Activated CD4-positive, alpha-beta memory T cell treated with anti-CD3 and anti-CD28 coated beads, Interleukin-2, amount 10 ng/mL, durations not matched to agents 7 days and 5 days (primary cell): ENCODE results near the gene SPOPL. TPM values are rescaled to one million over a fixed set of nuclear protein-coding genes. Genes with fewer than 3 reads are reported as not detected.
"Not testable (repeated sequence)": the region's sequence is repeated elsewhere in the genome, so short reads cannot be mapped to it uniquely, and the experiment has no call there.

Experiments
- CTCF ChIA-PET: fragments of 350-600 bp; sonication (Branson Sonifier 250); formaldehyde crosslinking; loops from one replicate; lab custom pipeline; 2021; ENCODE audit warnings: antibody characterized with exemption, inconsistent platforms; lab: Charles Lee
- POLR2A ChIA-PET: fragments of 350-600 bp; sonication (Branson Sonifier 250); formaldehyde crosslinking; loops from one replicate; lab custom pipeline; 2021; ENCODE audit warnings: antibody characterized with exemption; lab: Charles Lee
- DNase-seq: peaks from one replicate; pipeline ENCODE4 v3.0.0-alpha.2; 2020
- H3K27ac Mint-ChIP-seq: one replicate; pipeline ENCODE4 v1.8.0; 2021; ENCODE audit warnings: mild to moderate bottlenecking, mixed read lengths
- H3K27me3 Mint-ChIP-seq: one replicate; pipeline ENCODE4 v1.8.0; 2021; ENCODE audit warnings: mixed read lengths
- H3K36me3 Mint-ChIP-seq: one replicate; pipeline ENCODE4 v1.8.0; 2021; ENCODE audit warnings: low read depth, mixed read lengths
- H3K4me1 Mint-ChIP-seq: one replicate; pipeline ENCODE4 v1.8.0; 2021; ENCODE audit warnings: mixed read lengths
- H3K4me3 Mint-ChIP-seq: one replicate; pipeline ENCODE4 v1.8.0; 2021; ENCODE audit warnings: mild to moderate bottlenecking, mixed read lengths
- H3K9me3 Mint-ChIP-seq: one replicate; pipeline ENCODE4 v1.8.0; 2021; ENCODE audit warnings: mixed read lengths
- total RNA-seq, 2 experiments: library from RNA; stranded (reverse); gene quantifications; one replicate each; pipeline ENCODE4 v1.2.3, GENCODE V29; 2021

The SPOPL gene
- total RNA-seq, 2 experiments from 2014 or later, result 16.0 to 16.1 TPM

DNA sequence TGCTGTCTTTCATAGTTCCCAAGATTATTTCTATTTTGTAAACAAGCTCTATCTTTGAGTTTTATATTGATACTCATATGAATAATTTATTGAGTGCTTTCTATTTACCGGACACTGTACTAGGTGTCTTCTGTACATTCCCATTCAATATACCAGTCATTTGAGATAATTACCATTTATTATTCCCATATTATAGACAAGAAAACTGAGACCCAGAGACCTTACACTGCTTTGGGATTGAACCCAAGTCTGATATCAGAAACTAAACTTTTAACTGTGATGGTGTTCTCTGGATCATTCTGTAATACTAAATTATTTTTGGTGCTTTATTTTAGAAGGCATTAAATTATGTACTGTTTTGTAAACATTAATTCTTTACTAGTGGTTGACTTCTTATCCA lies 17.3 kb downstream of the SPOPL start:
- DNase-seq, result no peak
- POLR2A ChIA-PET, result no interaction called here
- H3K4me3 Mint-ChIP-seq, result no peak overlapping the region
- CTCF ChIA-PET, result no interaction called here
- H3K4me1 Mint-ChIP-seq, result peaks cover 27% of the 10 kb centered on the region
- H3K9me3 Mint-ChIP-seq, result peaks cover 2% of the 10 kb centered on the region
- H3K27me3 Mint-ChIP-seq, result peaks cover 2% of the 10 kb centered on the region
- H3K27ac Mint-ChIP-seq, result no peak overlapping the region
- peaks cover 18% of the 10 kb centered on the region for H3K36me3 Mint-ChIP-seq

DNA sequence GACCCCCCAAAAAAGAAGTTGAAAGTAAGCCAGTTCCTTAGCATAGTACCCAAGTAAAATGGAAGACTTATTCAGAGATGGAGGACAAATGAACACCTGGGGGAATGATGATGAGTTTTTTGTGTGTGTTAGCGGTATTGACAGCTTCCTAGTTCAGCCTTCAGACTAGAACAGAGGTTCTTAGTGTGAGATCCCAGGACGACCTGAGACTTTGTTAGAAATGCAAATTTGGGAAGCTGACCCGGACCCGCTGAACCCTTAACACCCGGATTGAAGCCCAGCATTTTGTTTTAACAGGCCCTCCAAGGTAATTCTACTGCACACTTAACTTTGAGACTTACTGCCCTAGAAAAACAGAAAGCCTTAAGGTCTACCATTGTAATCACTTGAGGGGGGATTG lies 20.3 kb downstream of the SPOPL start:
- H3K27me3 Mint-ChIP-seq, result no peaks in the 10 kb centered on the region
- H3K27ac Mint-ChIP-seq, result no peak overlapping the region
- ChIA-PET CTCF (no interaction called here), POLR2A (no interaction called here)
- no peak overlapping the region for H3K4me3 Mint-ChIP-seq
- peaks cover 13% of the 10 kb centered on the region for H3K9me3 Mint-ChIP-seq
- DNase-seq, result no peak
- H3K4me1 Mint-ChIP-seq, result peaks cover 24% of the 10 kb centered on the region
- peaks cover 31% of the 10 kb centered on the region for H3K36me3 Mint-ChIP-seq

DNA sequence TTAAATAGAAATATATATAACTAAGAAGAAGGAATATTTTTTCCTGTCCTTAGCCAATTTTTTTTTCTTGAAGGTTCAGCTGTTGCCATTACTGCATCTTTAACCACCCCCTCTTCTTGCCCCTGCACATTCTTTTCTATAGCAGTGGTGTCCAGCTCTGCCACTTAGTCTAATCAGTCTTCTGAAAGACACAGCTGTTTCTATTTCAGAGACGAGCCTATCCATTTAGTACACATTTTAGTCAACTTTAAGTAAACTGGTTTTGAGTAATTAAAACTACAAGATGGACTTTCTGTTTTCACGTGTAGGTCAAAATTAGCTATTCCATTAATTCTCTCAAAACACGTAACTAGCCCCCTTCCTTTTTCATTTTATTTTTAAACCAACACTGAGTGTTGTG lies 21.0 kb downstream of the SPOPL start:
- no peak overlapping the region for H3K4me3 Mint-ChIP-seq
- DNase-seq, result no peak
- POLR2A ChIA-PET, result no interaction called here
- peaks cover 24% of the 10 kb centered on the region for H3K4me1 Mint-ChIP-seq
- peaks cover 31% of the 10 kb centered on the region for H3K36me3 Mint-ChIP-seq
- no peaks in the 10 kb centered on the region for H3K27me3 Mint-ChIP-seq
- no peak overlapping the region for H3K27ac Mint-ChIP-seq
- CTCF ChIA-PET, result no interaction called here
- peaks cover 13% of the 10 kb centered on the region for H3K9me3 Mint-ChIP-seq

DNA sequence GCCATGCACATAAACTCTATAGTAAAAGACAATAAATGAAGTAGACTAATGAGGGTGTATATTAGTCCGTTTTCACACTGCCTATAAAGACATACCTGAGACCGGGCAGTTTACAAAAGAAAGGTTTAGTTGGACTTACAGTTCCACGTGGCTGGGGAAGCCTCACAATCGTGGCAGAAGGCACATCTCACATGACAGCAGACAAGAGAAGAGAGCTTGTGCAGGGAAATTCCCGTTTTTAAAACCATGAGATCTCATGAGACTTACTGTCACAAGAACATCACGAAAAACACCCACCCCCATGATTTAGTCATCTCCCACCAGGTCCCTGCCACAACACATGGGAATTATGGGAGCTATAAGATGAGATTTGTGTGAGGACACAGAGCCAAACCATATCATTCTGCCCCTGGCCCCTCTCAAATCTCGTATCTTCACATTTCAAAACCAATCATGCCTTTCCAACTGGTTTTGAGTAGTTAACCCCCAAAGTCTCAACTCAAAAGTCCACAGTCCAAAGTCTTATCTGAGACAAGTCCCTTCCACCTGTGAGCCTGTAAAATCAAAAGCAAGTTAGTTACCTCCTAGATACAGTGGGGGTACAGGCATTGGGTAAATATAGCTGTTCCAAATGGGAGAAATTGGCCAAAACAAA lies 21.6 kb downstream of the SPOPL start:
- Mint-ChIP-seq H3K9me3 (peaks cover 13% of the 10 kb centered on the region), H3K27ac (peak overlapping the region; percentile 45), H3K4me1 (peaks cover 24% of the 10 kb centered on the region), H3K36me3 (peaks cover 31% of the 10 kb centered on the region)
- CTCF ChIA-PET, H3K4me3 Mint-ChIP-seq, POLR2A ChIA-PET, H3K27me3 Mint-ChIP-seq, DNase-seq: not testable (repeated sequence)

- POLR2A ChIA-PET, H3K4me3 Mint-ChIP-seq, H3K27me3 Mint-ChIP-seq: not testable (repeated sequence)
- H3K27ac Mint-ChIP-seq, result peak overlapping the region; percentile 45
- H3K9me3 Mint-ChIP-seq, result peaks cover 13% of the 10 kb centered on the region
- H3K4me1 Mint-ChIP-seq, result peaks cover 24% of the 10 kb centered on the region
- DNase-seq, result peak; percentile 30
- CTCF ChIA-PET, result interaction anchor here (0.5 kb wide), 1 partner anchor 305 kb away, joined by 3 read pairs; no protein-coding TSS in a partner anchor
- H3K36me3 Mint-ChIP-seq, result peaks cover 31% of the 10 kb centered on the region
These were observed 22.1 kb downstream of the SPOPL start for GRCh38 chr2:138523673-138524042.

- POLR2A ChIA-PET, H3K27ac Mint-ChIP-seq, CTCF ChIA-PET: not testable (repeated sequence)
These were observed 22.8 kb downstream of the SPOPL start for GRCh38 chr2:138524353-138524752.

DNA sequence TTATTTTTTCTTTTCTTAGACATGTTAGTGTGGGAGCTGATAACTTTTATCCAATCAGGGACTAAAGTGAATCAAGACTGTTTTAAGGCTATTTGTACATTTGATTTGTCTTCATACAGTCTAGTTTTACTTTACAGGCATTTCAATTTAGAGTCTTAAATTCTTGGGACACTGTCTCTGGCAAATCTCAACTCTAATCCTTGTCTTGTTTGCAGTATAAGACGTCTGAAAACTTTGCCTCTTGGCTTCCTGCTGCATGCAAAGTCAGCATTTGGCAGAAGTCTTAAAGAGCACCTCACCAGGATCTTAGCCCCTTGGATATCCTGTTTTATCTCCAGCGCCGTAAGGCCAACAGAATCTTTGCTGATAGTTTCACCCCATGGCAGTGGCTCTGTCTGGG lies 30.3 kb downstream of the SPOPL start:
- H3K36me3 Mint-ChIP-seq, result peaks cover 11% of the 10 kb centered on the region
- H3K4me3 Mint-ChIP-seq, result no peak overlapping the region
- H3K27me3 Mint-ChIP-seq, result no peaks in the 10 kb centered on the region
- POLR2A ChIA-PET, result interaction anchor here (0.7 kb wide), 1 partner anchor 716 kb away, joined by 3 read pairs; no protein-coding TSS in a partner anchor
- H3K27ac Mint-ChIP-seq, result no peak overlapping the region
- no peaks in the 10 kb centered on the region for H3K4me1 Mint-ChIP-seq
- H3K9me3 Mint-ChIP-seq, result no peaks in the 10 kb centered on the region
- no peak for DNase-seq
- CTCF ChIA-PET, result no interaction called here

More at GRCh38 chr2:138524353-138524752, 22.8 kb downstream of the SPOPL start:
- peaks cover 24% of the 10 kb centered on the region for H3K4me1 Mint-ChIP-seq
- H3K36me3 Mint-ChIP-seq, result peaks cover 31% of the 10 kb centered on the region
- not testable (repeated sequence) for DNase-seq, H3K4me3 Mint-ChIP-seq, H3K27me3 Mint-ChIP-seq
- H3K9me3 Mint-ChIP-seq, result peaks cover 13% of the 10 kb centered on the region

DNA sequence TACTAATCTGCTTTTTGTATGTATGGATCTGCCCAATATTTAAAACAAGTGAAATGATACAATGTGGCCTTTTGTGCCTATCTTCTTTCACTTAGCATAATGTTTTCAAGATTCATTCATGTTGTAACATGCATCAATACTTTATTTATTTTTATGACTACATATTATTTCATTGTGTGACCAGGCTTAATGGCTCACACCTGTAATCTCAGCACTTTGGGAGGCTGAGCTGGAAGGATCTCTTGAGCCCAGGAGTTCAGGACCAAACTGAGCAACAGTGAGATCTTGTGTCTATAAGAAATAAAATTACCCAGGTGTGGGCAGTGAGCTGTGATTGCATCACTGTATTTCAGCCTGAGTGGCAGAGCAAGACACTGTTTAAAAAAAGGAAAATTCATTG lies 33.2 kb downstream of the SPOPL start:
- Mint-ChIP-seq H3K9me3 (peaks cover 7% of the 10 kb centered on the region), H3K36me3 (peaks cover 28% of the 10 kb centered on the region), H3K27ac (no peak overlapping the region), H3K4me3 (no peak overlapping the region), H3K27me3 (no peaks in the 10 kb centered on the region), H3K4me1 (peaks cover 1% of the 10 kb centered on the region)
- POLR2A ChIA-PET, result no interaction called here
- no peak for DNase-seq
- CTCF ChIA-PET, result no interaction called here

DNA sequence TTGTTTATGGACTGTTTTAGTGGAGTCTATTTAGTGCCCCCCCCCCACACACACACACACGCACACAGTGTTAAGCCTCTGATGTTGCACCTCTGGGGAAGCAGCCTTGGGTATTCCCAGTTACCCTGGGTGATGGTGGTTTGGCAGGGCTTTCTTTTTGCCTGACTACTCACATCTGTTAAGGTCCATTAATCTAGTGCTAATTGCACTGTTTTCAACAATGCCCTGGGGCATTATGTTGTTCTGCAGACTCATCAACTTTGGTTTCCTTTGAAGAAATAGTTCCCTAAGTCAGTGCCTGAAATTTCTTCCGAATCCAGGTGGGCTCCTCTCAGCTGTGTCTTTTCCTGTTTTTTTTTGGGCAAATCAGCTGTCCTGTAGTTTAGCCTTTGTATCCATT lies 34.7 kb downstream of the SPOPL start:
- H3K27me3 Mint-ChIP-seq, result no peaks in the 10 kb centered on the region
- POLR2A ChIA-PET, result no interaction called here
- H3K9me3 Mint-ChIP-seq, result peaks cover 9% of the 10 kb centered on the region
- no peak overlapping the region for H3K4me3 Mint-ChIP-seq
- CTCF ChIA-PET, result no interaction called here
- peaks cover 33% of the 10 kb centered on the region for H3K36me3 Mint-ChIP-seq
- no peak for DNase-seq
- H3K27ac Mint-ChIP-seq, result no peak overlapping the region
- H3K4me1 Mint-ChIP-seq, result peaks cover 1% of the 10 kb centered on the region

GRCh38 chr2:138536740-138537139 lies 35.2 kb downstream of the SPOPL start:
- CTCF ChIA-PET, result no interaction called here
- no peak overlapping the region for H3K4me3 Mint-ChIP-seq
- H3K4me1 Mint-ChIP-seq, result peaks cover 1% of the 10 kb centered on the region
- H3K27ac Mint-ChIP-seq, result no peak overlapping the region
- peaks cover 35% of the 10 kb centered on the region for H3K36me3 Mint-ChIP-seq
- H3K9me3 Mint-ChIP-seq, result peaks cover 9% of the 10 kb centered on the region
- POLR2A ChIA-PET, result no interaction called here
- no peak for DNase-seq
- H3K27me3 Mint-ChIP-seq, result no peaks in the 10 kb centered on the region

DNA sequence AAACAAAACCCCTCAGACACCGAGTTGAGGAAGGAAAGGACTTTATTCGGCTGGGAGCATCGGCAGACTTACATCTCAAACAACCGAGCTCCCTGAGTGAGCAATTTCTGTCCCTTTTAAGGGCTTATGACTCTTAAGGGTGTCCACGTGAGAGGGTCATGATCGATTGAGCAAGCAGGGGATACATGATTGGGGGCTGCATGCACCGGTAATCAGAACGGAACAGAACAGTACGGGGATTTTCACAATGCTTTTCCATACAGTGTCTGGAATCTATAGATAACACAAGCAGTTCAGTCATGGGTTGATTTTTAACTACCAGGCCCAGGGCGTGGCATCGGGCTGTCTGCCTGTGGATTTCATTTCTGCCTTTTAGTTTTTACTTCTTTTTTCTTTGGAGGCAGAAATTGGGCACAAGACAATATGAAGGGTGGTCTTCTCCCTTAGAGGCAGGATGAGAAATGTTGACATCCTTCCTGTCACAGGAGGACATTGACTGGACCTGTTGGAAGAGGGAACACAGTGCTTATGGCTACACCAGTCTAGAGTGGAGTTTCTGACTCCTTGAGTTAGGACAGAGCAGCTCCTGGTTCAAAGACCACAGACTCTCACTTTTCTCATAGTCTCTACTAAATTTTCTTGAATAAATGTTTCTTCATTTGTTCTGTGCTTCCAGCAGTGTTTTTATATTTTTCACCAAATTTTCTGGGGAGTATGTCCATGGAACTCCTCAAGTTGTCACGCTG lies 35.8 kb downstream of the SPOPL start:
- H3K4me3 Mint-ChIP-seq, result no peak overlapping the region
- no peaks in the 10 kb centered on the region for H3K27me3 Mint-ChIP-seq
- POLR2A ChIA-PET, result no interaction called here
- DNase-seq, result no peak
- CTCF ChIA-PET, result no interaction called here
- no peak overlapping the region for H3K27ac Mint-ChIP-seq
- peaks cover 1% of the 10 kb centered on the region for H3K4me1 Mint-ChIP-seq
- H3K36me3 Mint-ChIP-seq, result peaks cover 39% of the 10 kb centered on the region
- peaks cover 11% of the 10 kb centered on the region for H3K9me3 Mint-ChIP-seq

- POLR2A ChIA-PET, H3K4me3 Mint-ChIP-seq, H3K27me3 Mint-ChIP-seq, H3K9me3 Mint-ChIP-seq, DNase-seq, H3K27ac Mint-ChIP-seq, H3K4me1 Mint-ChIP-seq, CTCF ChIA-PET: not testable (repeated sequence)
- H3K36me3 Mint-ChIP-seq, result peaks cover 16% of the 10 kb centered on the region
These were observed 42.6 kb downstream of the SPOPL start for GRCh38 chr2:138544206-138544605.

- Mint-ChIP-seq H3K27ac (no peak overlapping the region), H3K4me3 (no peak overlapping the region), H3K4me1 (no peaks in the 10 kb centered on the region), H3K36me3 (peaks cover 20% of the 10 kb centered on the region), H3K9me3 (no peaks in the 10 kb centered on the region), H3K27me3 (no peaks in the 10 kb centered on the region)
- CTCF ChIA-PET, result interaction anchor here (0.6 kb wide), 1 partner anchor 16 kb away, joined by 3 read pairs; no protein-coding TSS in a partner anchor
- POLR2A ChIA-PET, result no interaction called here
- DNase-seq, result no peak
These were observed 47.2 kb downstream of the SPOPL start for GRCh38 chr2:138548796-138549195.
